H1 (cell line): ENCODE data around the gene ZNF532. TPM values are rescaled to one million over a fixed set of nuclear protein-coding genes. Genes with fewer than 3 reads are reported as not detected.

ENCODE experiments used
- CTCF ChIA-PET: fragments of 300-600 bp; sonication (Branson Sonifier 250); formaldehyde crosslinking; loops from one replicate; lab custom pipeline; 2021; ENCODE audit not compliant: partially characterized antibody; lab: Charles Lee
- POLR2A ChIA-PET: fragments of 300-600 bp; sonication (Branson Sonifier 250); formaldehyde crosslinking; loops from one replicate; lab custom pipeline; 2021; ENCODE audit warnings: inconsistent platforms; ENCODE audit not compliant: partially characterized antibody; lab: Charles Lee
- DNase-seq, 2 experiments: peaks; one replicate each; pipeline versions ENCODE4 v3.0.0 to v3.0.0-alpha.2; 2010 to 2022; ENCODE audit warnings: low spot score in 2 of 2, low read depth in 1 of 2, mixed read lengths in 1 of 2
- FAIRE-seq: peaks from 2 replicates; lab custom pipeline; 2011; peaks lifted over from hg19 to GRCh38; lab: Jason Lieb, UNC
- H2AFZ ChIP-seq: 2 replicates; pipeline ENCODE4 v1.8.1; 2012; ENCODE audit warnings: low read length, inconsistent platforms
- H2AK5ac ChIP-seq: 2 replicates; pipeline ENCODE4 v1.6.1; 2013; ENCODE audit warnings: low read depth, low read length
- H2BK120ac ChIP-seq: replicated peaks from 2 replicates; pipeline ENCODE3; 2013; ENCODE audit warnings: low read depth, low read length, inconsistent platforms
- H2BK12ac ChIP-seq: 2 replicates; pipeline ENCODE4 v1.6.1; 2013; ENCODE audit warnings: low read depth, low read length
- H2BK15ac ChIP-seq: 2 replicates; pipeline ENCODE4 v1.6.1; 2013; ENCODE audit warnings: low read length
- H2BK20ac ChIP-seq: 2 replicates; pipeline ENCODE4 v1.6.1; 2013; ENCODE audit warnings: low read length
- H2BK5ac ChIP-seq: 2 replicates; pipeline ENCODE4 v1.6.1; 2013; ENCODE audit warnings: low read depth, low read length
- H3K14ac ChIP-seq: 2 replicates; pipeline ENCODE4 v1.6.1; 2013; ENCODE audit warnings: inconsistent platforms; ENCODE audit not compliant: insufficient read length
- H3K18ac ChIP-seq: 2 replicates; pipeline ENCODE4 v1.6.1; 2013; ENCODE audit warnings: low read length; ENCODE audit errors: extremely low read depth
- H3K23ac ChIP-seq: 2 replicates; pipeline ENCODE4 v1.6.1; 2013; ENCODE audit warnings: inconsistent platforms; ENCODE audit not compliant: insufficient read length
- H3K23me2 ChIP-seq: 2 replicates; pipeline ENCODE4 v1.6.1; 2013; ENCODE audit warnings: low read depth, low read length
- H3K27ac ChIP-seq: 2 replicates; pipeline ENCODE4 v1.6.1; 2011; ENCODE audit warnings: low read depth, low read length, inconsistent platforms
- H3K27me3 ChIP-seq, 4 experiments: replicated peaks in 1 of 4; 1 replicate in 1 of 4; 2 replicates in 3 of 4; pipeline versions ENCODE4 v1.6.1 to v1.8.1; 2011 to 2013; ENCODE audit warnings: low read length in 3 of 4, mild to moderate bottlenecking in 3 of 4, inconsistent platforms in 2 of 4, mixed read lengths in 2 of 4, moderate library complexity in 1 of 4; ENCODE audit not compliant: control insufficient read depth in 3 of 4, insufficient read depth in 3 of 4; ENCODE audit errors: extremely low read depth in 1 of 4
- H3K36me3 ChIP-seq, 4 experiments: 2 replicates each; pipeline versions ENCODE4 v1.6.1 to v1.8.1; 2011 to 2013; ENCODE audit warnings: mild to moderate bottlenecking in 4 of 4, low read length in 3 of 4, moderate library complexity in 2 of 4, control low read depth in 1 of 4, inconsistent platforms in 1 of 4; ENCODE audit not compliant: insufficient read depth in 4 of 4, control insufficient read depth in 2 of 4
- H3K4ac ChIP-seq: replicated peaks from 2 replicates; pipeline ENCODE3; 2013; ENCODE audit warnings: low read length, low read depth, mixed read lengths, inconsistent platforms; ENCODE audit not compliant: insufficient read length
- H3K4me1 ChIP-seq, 4 experiments: replicated peaks in 1 of 4; 1 replicate in 1 of 4; 2 replicates in 3 of 4; pipeline versions ENCODE4 v1.6.1 to v1.8.1; 2011 to 2013; ENCODE audit warnings: low read length in 3 of 4, inconsistent platforms in 2 of 4, mixed read lengths in 1 of 4; ENCODE audit not compliant: insufficient read depth in 4 of 4, control insufficient read depth in 3 of 4
- H3K4me2 ChIP-seq, 2 experiments: 2 replicates each; pipeline versions ENCODE4 v1.6.1 to v1.8.1; 2011 to 2013; ENCODE audit warnings: low read depth in 2 of 2, low read length in 2 of 2, control low read depth in 1 of 2, inconsistent platforms in 1 of 2, mild to moderate bottlenecking in 1 of 2; ENCODE audit not compliant: insufficient read depth in 1 of 2
- H3K4me3 ChIP-seq, 4 experiments: fragments of 200-600, 300-600 bp in 1 of 4; sonication (generic), shearing (Covaris generic), sonication (Bioruptor Twin) in 1 of 4; 2 replicates each; pipeline versions ENCODE4 v1.5.1 to v1.8.1; 2011 to 2016; ENCODE audit warnings: low read length in 4 of 4, low read depth in 3 of 4, control low read depth in 2 of 4, inconsistent platforms in 2 of 4, mild to moderate bottlenecking in 2 of 4, mixed read lengths in 1 of 4, moderate library complexity in 1 of 4; ENCODE audit not compliant: insufficient read depth in 2 of 4; ENCODE audit errors: extremely low read depth in 1 of 4
- H3K56ac ChIP-seq: replicated peaks from 2 replicates; pipeline ENCODE3; 2013; ENCODE audit warnings: low read depth, mild to moderate bottlenecking, mixed read lengths, low read length, inconsistent platforms; ENCODE audit not compliant: insufficient read length
- H3K79me1 ChIP-seq: 2 replicates; pipeline ENCODE4 v1.6.1; 2013; ENCODE audit warnings: low read depth, low read length, control low read depth
- H3K79me2 ChIP-seq, 2 experiments: 2 replicates each; pipeline versions ENCODE4 v1.6.1 to v1.8.1; 2012 to 2013; ENCODE audit warnings: low read length in 2 of 2, mild to moderate bottlenecking in 2 of 2, inconsistent platforms in 1 of 2; ENCODE audit not compliant: insufficient read depth in 2 of 2, control insufficient read depth in 1 of 2
- H3K9ac ChIP-seq, 4 experiments: replicated peaks in 1 of 4; 1 replicate in 1 of 4; 2 replicates in 3 of 4; pipeline versions ENCODE4 v1.6.1 to v1.8.1; 2011 to 2013; ENCODE audit warnings: low read depth in 3 of 4, low read length in 3 of 4, control low read depth in 2 of 4, mild to moderate bottlenecking in 2 of 4, moderate library complexity in 2 of 4, inconsistent platforms in 1 of 4; ENCODE audit errors: extremely low read depth in 1 of 4
- H3K9me3 ChIP-seq, 2 experiments: 2 replicates each; pipeline versions ENCODE4 v1.6.1 to v1.8.1; 2012 to 2013; ENCODE audit warnings: mild to moderate bottlenecking in 2 of 2, moderate library complexity in 2 of 2, control low read depth in 1 of 2, inconsistent platforms in 1 of 2, low read depth in 1 of 2, low read length in 1 of 2, mixed read lengths in 1 of 2; ENCODE audit not compliant: insufficient read depth in 2 of 2
- H4K20me1 ChIP-seq, 2 experiments: replicated peaks in 1 of 2; 2 replicates each; pipeline versions ENCODE3 to v1.8.1; 2011 to 2013; ENCODE audit warnings: inconsistent platforms in 2 of 2, low read length in 2 of 2, mild to moderate bottlenecking in 1 of 2; ENCODE audit not compliant: insufficient read depth in 2 of 2, control insufficient read depth in 1 of 2
- H4K5ac ChIP-seq: 2 replicates; pipeline ENCODE4 v1.6.1; 2013; ENCODE audit warnings: low read length, low read depth, mixed read lengths, inconsistent platforms; ENCODE audit not compliant: insufficient read length
- H4K8ac ChIP-seq: 2 replicates; pipeline ENCODE4 v1.8.0; 2013; ENCODE audit warnings: mild to moderate bottlenecking, moderate library complexity, low read length, inconsistent platforms; ENCODE audit not compliant: insufficient read depth; ENCODE audit errors: extremely low read depth
- H4K91ac ChIP-seq: replicated peaks from 2 replicates; pipeline ENCODE3; 2013; ENCODE audit warnings: low read length, mixed read lengths, inconsistent platforms; ENCODE audit not compliant: insufficient read length
- TCF12 ChIP-seq: IDR thresholded peaks from 2 replicates; pipeline ENCODE4 v1.6.1; 2011; ENCODE audit warnings: low read depth, mild to moderate bottlenecking, low read length
- whole genome bisulfite sequencing, 2 experiments: shearing (Covaris generic) in 1 of 2; methylation state at CpG; one replicate each; pipeline versions ENCODE4 v1.1.6 to v1.1.7; 2013 to 2015; ENCODE audit warnings: low lambda C conversion rate in 2 of 2, mixed read lengths in 2 of 2, inconsistent platforms in 1 of 2, low coverage in 1 of 2, missing lambda C conversion rate in 1 of 2; ENCODE audit not compliant: insufficient replicate concordance in 2 of 2, insufficient coverage in 1 of 2, insufficient read length in 1 of 2; ENCODE audit errors: extremely low coverage in 1 of 2, missing lambda C conversion rate in 1 of 2; 5-methylcytosine and 5-hydroxymethylcytosine counted together
- polyA plus RNA-seq, 7 experiments: library from polyadenylated mRNA; depleted of rRNA in 3 of 7; stranded (reverse) in 5 of 7; unstranded in 2 of 7; fragments of >200 nt in 5 of 7; fragments of 200-250 nt in 2 of 7; gene quantifications; 1 replicate in 5 of 7; 2 replicates in 1 of 7; 4 replicates in 1 of 7; pipeline versions ENCODE4 v1.2.1 to v1.2.3, GENCODE V29; 2011 to 2013; ENCODE audit warnings: missing spikeins in 2 of 7, mixed read lengths in 2 of 7
- total RNA-seq: library from RNA; stranded (reverse); fragmentation: NEBNext Ultra II Directional; extraction: Animal tissue kit (Norgen Biotek cat#: 25700); gene quantifications from 2 replicates; pipeline ENCODE4 v1.2.1, GENCODE V29; 2021
- TF ChIP-seq, protein P1 (sequence below): IDR thresholded peaks from 2 replicates; pipeline ENCODE4 v1.6.1; 2011; ENCODE audit warnings: low read depth, mild to moderate bottlenecking, low read length; ENCODE audit not compliant: insufficient read depth

ZNF532 gene
- total and polyA plus RNA-seq, 2 of the 8 experiments (the other 6 are each of a cell fraction or from before 2014, with no cell fraction given), result 143 to 240 TPM

DNA sequence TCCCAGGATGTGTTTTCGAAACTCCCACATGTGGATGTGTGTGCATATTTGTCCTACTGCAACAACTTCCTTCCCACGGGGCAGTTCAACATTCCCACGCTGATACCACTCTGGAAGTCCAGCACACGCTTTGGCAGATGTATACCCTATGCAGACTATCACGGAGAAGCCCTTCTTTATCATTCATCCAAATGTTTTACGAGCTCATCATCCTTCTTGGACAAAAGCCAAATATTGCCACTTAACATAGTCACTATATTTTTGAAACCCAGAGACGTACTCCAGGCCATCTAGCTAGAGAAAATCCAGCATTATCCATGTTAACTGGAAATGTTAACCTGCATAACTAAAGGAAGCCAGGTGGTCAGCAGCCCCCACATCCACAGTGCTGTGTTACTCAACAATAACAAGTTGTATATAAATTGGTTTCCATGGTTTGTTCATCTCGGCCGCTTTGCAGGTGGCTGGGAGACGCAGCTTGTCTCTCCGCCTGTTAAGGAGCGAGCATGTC lies 131.5 kb downstream of the ZNF532 start:
- no peak overlapping the region for H3K56ac ChIP-seq
- H3K9ac ChIP-seq, result no peak overlapping the region
- H3K4ac ChIP-seq, result no peak overlapping the region
- DNase-seq (peak in 1 of 2 experiments; percentile 28), FAIRE-seq (no peak)
- no peaks in the 10 kb centered on the region; a peak in 1 of 8 replicates for H3K36me3 ChIP-seq
- no peak overlapping the region for H3K4me3 ChIP-seq
- no peaks in the 10 kb centered on the region for H3K4me1 ChIP-seq
- 85% methylated on average over 12 of the region's 12 CpGs; no CpG with 5 or more reads in 1 of the 2 experiments for WGBS, 2 experiments
- H2BK120ac ChIP-seq, result no peak overlapping the region
- H3K27ac ChIP-seq, result no peak overlapping the region
- H3K27me3 ChIP-seq, result 0 out of 7 replicates have a peak, but pooled peaks cover 0 to 3% (median 0%) of the 10 kb centered on the region in 4 experiments
- H4K8ac ChIP-seq, result no peak overlapping the region
- no peak overlapping the region for H4K91ac ChIP-seq
- H3K23ac ChIP-seq, result no peak overlapping the region
- no peaks in the 10 kb centered on the region for H3K79me1 ChIP-seq
- H3K23me2 ChIP-seq, result no peaks in the 10 kb centered on the region
- H2BK5ac ChIP-seq, result no peak overlapping the region
- POLR2A ChIA-PET, result interaction anchor here (0.7 to 1.8 kb wide), 4 partner anchors 9 to 49 kb away, joined by 3 to 6 read pairs (median 3); no protein-coding TSS in a partner anchor
- H4K20me1 ChIP-seq, result no peaks in the 10 kb centered on the region
- H4K5ac ChIP-seq, result no peak overlapping the region
- no peak overlapping the region for H2AK5ac ChIP-seq
- no peak overlapping the region for H2BK12ac ChIP-seq
- H3K9me3 ChIP-seq, result no peaks in the 10 kb centered on the region
- no peak overlapping the region for H3K14ac ChIP-seq
- H2AFZ ChIP-seq, result no peak overlapping the region
- no peak overlapping the region for H2BK20ac ChIP-seq
- H3K79me2 ChIP-seq, result no peaks in the 10 kb centered on the region
- TF ChIP-seq TCF12, result 0 out of 2 replicates have a peak, but pooled peaks have one; percentile 20
- TF ChIP-seq, protein P1, sequence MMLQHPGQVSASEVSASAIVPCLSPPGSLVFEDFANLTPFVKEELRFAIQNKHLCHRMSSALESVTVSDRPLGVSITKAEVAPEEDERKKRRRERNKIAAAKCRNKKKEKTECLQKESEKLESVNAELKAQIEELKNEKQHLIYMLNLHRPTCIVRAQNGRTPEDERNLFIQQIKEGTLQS, result no peak
- TF ChIP-seq, all 59 proteins: peak for 1
- CTCF ChIA-PET, result interaction anchor here (1.0 to 1.2 kb wide), 2 partner anchors 15 to 22 kb away, joined by 3 read pairs; no protein-coding TSS in a partner anchor
- Histone ChIP-seq H3K4me2 (no peak overlapping the region), H2BK15ac (no peak overlapping the region), H3K18ac (no peak overlapping the region)
